ENCODE data around the gene MEGF11. TPM values are rescaled to one million over a fixed set of nuclear protein-coding genes. Genes with fewer than 3 reads are reported as not detected.

MEGF11 gene
- total RNA-seq, 2 experiments from 2014 or later, result 3.3 to 6.8 TPM

DNA sequence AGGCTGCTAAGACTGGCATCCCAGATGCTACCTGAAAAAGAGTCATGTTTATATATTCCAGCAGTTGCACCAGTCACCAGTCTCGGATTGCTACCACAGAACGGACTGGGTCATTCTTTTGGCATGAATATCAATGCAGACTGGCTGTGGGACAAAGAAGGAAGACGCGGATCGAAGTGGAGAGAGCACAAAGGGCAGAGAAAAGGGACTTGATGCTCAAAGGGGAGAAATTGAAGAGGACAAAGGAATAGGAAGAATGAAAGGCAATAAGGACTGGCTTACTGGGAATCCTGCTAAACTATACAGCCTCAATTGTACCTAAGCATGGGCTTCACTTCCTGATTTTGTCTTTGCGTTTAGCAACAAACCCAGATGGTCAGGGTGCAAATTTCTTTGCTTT lies 24.5 kb upstream of the MEGF11 start:
- H3K79me2 ChIP-seq (ENCODE audit: insufficient read depth, low read depth, low read length), result no peaks in the 10 kb centered on the region
- BruUV-seq (replicated peaks), result no TSS peak
- intact Hi-C loops (cut with micrococcal nuclease; ENCODE audit: unreplicated experiment), result no loop called here
- H3K4me2 ChIP-seq (ENCODE audit: low read length), result no peak overlapping the region
- H4K20me1 ChIP-seq (ENCODE audit: insufficient read depth, low read length), result no peaks in the 10 kb centered on the region
- H3K27ac ChIP-seq (ENCODE audit: low read depth, low read length, poor library complexity, severe bottlenecking), result no peak overlapping the region
- ChIA-PET POLR2A (interaction anchor here (0.9 kb wide), 1 partner anchor 9 kb away, joined by 8 read pairs; no protein-coding TSS in a partner anchor), CTCF (ENCODE audit: unreplicated experiment) (no interaction called here)
- H3K4me3 ChIP-seq (ENCODE audit: low read depth, low read length, poor library complexity, severe bottlenecking), result no peak overlapping the region
- DNase-seq (ENCODE audit: low spot score), result no peak
- no peaks in the 10 kb centered on the region for H3K9me2 ChIP-seq (ENCODE audit: insufficient read depth, low read length)
- no peak for TF ChIP-seq CTCF (conservative IDR thresholded peaks at IDR 0.05; ENCODE audit: low read length)
- TF ChIP-seq EZH2phosphoT487 (IDR thresholded peaks at IDR 0.05; ENCODE audit: borderline replicate concordance, low read depth, low read length), result no peak
- H3K9me3 ChIP-seq (ENCODE audit: low read length), result no peaks in the 10 kb centered on the region
- no peak overlapping the region for H2AFZ ChIP-seq (ENCODE audit: low read length)
- H3K36me3 ChIP-seq (ENCODE audit: insufficient read depth, low read length), result no peaks in the 10 kb centered on the region
- no peaks in the 10 kb centered on the region for H3K4me1 ChIP-seq (ENCODE audit: insufficient read depth, low read length, poor library complexity, severe bottlenecking)

GRCh38 chr15:66276546-66276945 lies 23.0 kb upstream of the MEGF11 start:
- H3K9me2 ChIP-seq (ENCODE audit: insufficient read depth, low read length), result no peaks in the 10 kb centered on the region
- no peaks in the 10 kb centered on the region for H3K4me1 ChIP-seq (ENCODE audit: insufficient read depth, low read length, poor library complexity, severe bottlenecking)
- CTCF ChIA-PET (ENCODE audit: unreplicated experiment), result no interaction called here
- H3K79me2 ChIP-seq (ENCODE audit: insufficient read depth, low read depth, low read length), result no peaks in the 10 kb centered on the region
- no peaks in the 10 kb centered on the region for H4K20me1 ChIP-seq (ENCODE audit: insufficient read depth, low read length)
- TF ChIP-seq EZH2phosphoT487 (IDR thresholded peaks at IDR 0.05; ENCODE audit: borderline replicate concordance, low read depth, low read length) (no peak), CTCF (conservative IDR thresholded peaks at IDR 0.05; ENCODE audit: low read length) (no peak)
- intact Hi-C loops (cut with micrococcal nuclease; ENCODE audit: unreplicated experiment), result no loop called here
- POLR2A ChIA-PET, result no interaction called here
- no peaks in the 10 kb centered on the region for H3K36me3 ChIP-seq (ENCODE audit: insufficient read depth, low read length)
- H3K27ac ChIP-seq (ENCODE audit: low read depth, low read length, poor library complexity, severe bottlenecking), result no peak overlapping the region
- H2AFZ ChIP-seq (ENCODE audit: low read length), result no peak overlapping the region
- BruUV-seq (replicated peaks), result no TSS peak
- DNase-seq (ENCODE audit: low spot score), result no peak
- H3K4me3 ChIP-seq (ENCODE audit: low read depth, low read length, poor library complexity, severe bottlenecking), result no peak overlapping the region
- H3K9me3 ChIP-seq (ENCODE audit: low read length), result no peaks in the 10 kb centered on the region
- no peak overlapping the region for H3K4me2 ChIP-seq (ENCODE audit: low read length)

DNA sequence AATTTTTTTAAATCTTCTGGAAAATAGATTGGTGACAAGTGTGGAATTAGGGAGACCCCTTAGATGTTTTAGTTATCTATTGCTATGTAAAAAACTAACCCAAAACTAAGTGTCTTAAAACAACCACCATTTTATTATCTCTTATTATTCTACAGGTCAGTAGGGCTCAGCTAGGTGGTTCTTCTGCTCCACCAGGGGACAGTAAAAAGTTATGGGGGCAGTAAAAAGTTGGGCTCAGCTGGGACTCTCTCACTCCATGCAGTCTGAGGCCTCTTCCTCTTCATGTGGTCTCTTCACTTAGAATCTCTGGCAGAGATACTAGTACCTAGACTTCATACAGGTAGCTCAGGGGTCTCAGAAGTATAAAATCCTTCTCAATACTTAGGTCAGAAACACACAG lies 21.8 kb upstream of the MEGF11 start:
- ChIA-PET POLR2A (no interaction called here), CTCF (ENCODE audit: unreplicated experiment) (no interaction called here)

More for the DNA sequence above, 21.8 kb upstream of the MEGF11 start:
- no peak for TF ChIP-seq EZH2phosphoT487 (IDR thresholded peaks at IDR 0.05; ENCODE audit: borderline replicate concordance, low read depth, low read length)
- no peak for TF ChIP-seq CTCF (conservative IDR thresholded peaks at IDR 0.05; ENCODE audit: low read length)
- H3K9me3 ChIP-seq (ENCODE audit: low read length), result no peaks in the 10 kb centered on the region
- no TSS peak for BruUV-seq (replicated peaks)
- intact Hi-C loops (cut with micrococcal nuclease; ENCODE audit: unreplicated experiment), result no loop called here
- DNase-seq (ENCODE audit: low spot score), result no peak
- H3K9me2 ChIP-seq (ENCODE audit: insufficient read depth, low read length), result no peaks in the 10 kb centered on the region
- no peaks in the 10 kb centered on the region for H4K20me1 ChIP-seq (ENCODE audit: insufficient read depth, low read length)
- no peaks in the 10 kb centered on the region for H3K36me3 ChIP-seq (ENCODE audit: insufficient read depth, low read length)
- no peak overlapping the region for H3K4me2 ChIP-seq (ENCODE audit: low read length)
- H2AFZ ChIP-seq (ENCODE audit: low read length), result no peak overlapping the region
- no peak overlapping the region for H3K27ac ChIP-seq (ENCODE audit: low read depth, low read length, poor library complexity, severe bottlenecking)
- no peaks in the 10 kb centered on the region for H3K4me1 ChIP-seq (ENCODE audit: insufficient read depth, low read length, poor library complexity, severe bottlenecking)
- no peak overlapping the region for H3K4me3 ChIP-seq (ENCODE audit: low read depth, low read length, poor library complexity, severe bottlenecking)
- no peaks in the 10 kb centered on the region for H3K79me2 ChIP-seq (ENCODE audit: insufficient read depth, low read depth, low read length)
